Trophoblast cell (in vitro differentiated cells and primary cell): ENCODE data around the gene APC.

Source experiments
- DNase-seq, 2 donors: peaks; one replicate each; pipeline ENCODE4 v3.0.0-alpha.2; 2016
- H2AFZ ChIP-seq: 2 replicates; pipeline ENCODE4 v1.6.1; 2013; ENCODE audit warnings: low read length, moderate library complexity, mild to moderate bottlenecking; ENCODE audit not compliant: insufficient read depth, poor library complexity
- H2AK5ac ChIP-seq: 2 replicates; pipeline ENCODE4 v1.6.1; 2013; ENCODE audit warnings: mild to moderate bottlenecking, low read length
- H2BK120ac ChIP-seq: 2 replicates; pipeline ENCODE4 v1.6.1; 2013; ENCODE audit warnings: low read length, mild to moderate bottlenecking, moderate library complexity; ENCODE audit not compliant: insufficient read depth, poor library complexity
- H2BK12ac ChIP-seq: 2 replicates; pipeline ENCODE4 v1.6.1; 2013; ENCODE audit warnings: mild to moderate bottlenecking, low read length, moderate library complexity
- H2BK5ac ChIP-seq: 2 replicates; pipeline ENCODE4 v1.6.1; 2013; ENCODE audit warnings: low read length, low read depth, moderate library complexity, mild to moderate bottlenecking; ENCODE audit not compliant: poor library complexity
- H3K14ac ChIP-seq: 2 replicates; pipeline ENCODE4 v1.6.1; 2013; ENCODE audit warnings: mild to moderate bottlenecking, low read length
- H3K18ac ChIP-seq: 2 replicates; pipeline ENCODE4 v1.6.1; 2013; ENCODE audit warnings: mild to moderate bottlenecking, low read length
- H3K23ac ChIP-seq: 2 replicates; pipeline ENCODE4 v1.6.1; 2013; ENCODE audit warnings: low read length
- H3K27ac ChIP-seq: 2 replicates; pipeline ENCODE4 v1.5.1; 2013; ENCODE audit warnings: low read depth, mild to moderate bottlenecking, inconsistent platforms, low read length, moderate library complexity
- H3K27me3 ChIP-seq: 2 replicates; pipeline ENCODE4 v1.6.1; 2013; ENCODE audit warnings: inconsistent platforms, mild to moderate bottlenecking, low read length, moderate library complexity; ENCODE audit not compliant: insufficient read depth
- H3K36me3 ChIP-seq, 2 experiments: 1 replicate in 1 of 2; 2 replicates in 1 of 2; pipeline ENCODE4 v1.6.1; 2013; ENCODE audit warnings: low read length in 2 of 2, mild to moderate bottlenecking in 2 of 2, moderate library complexity in 1 of 2; ENCODE audit not compliant: insufficient read depth in 2 of 2, control insufficient read depth in 1 of 2
- H3K4ac ChIP-seq: 2 replicates; pipeline ENCODE4 v1.6.1; 2013; ENCODE audit warnings: low read depth, mild to moderate bottlenecking, low read length, moderate library complexity
- H3K4me1 ChIP-seq, 2 experiments: 1 replicate in 1 of 2; 2 replicates in 1 of 2; pipeline ENCODE4 v1.6.1; 2013; ENCODE audit warnings: low read length in 2 of 2, mild to moderate bottlenecking in 2 of 2, moderate library complexity in 1 of 2; ENCODE audit not compliant: insufficient read depth in 2 of 2, control insufficient read depth in 1 of 2
- H3K4me2 ChIP-seq: 2 replicates; pipeline ENCODE4 v1.6.1; 2013; ENCODE audit warnings: inconsistent platforms, mild to moderate bottlenecking, low read length, moderate library complexity
- H3K4me3 ChIP-seq: 2 replicates; pipeline ENCODE4 v1.5.1; 2013; ENCODE audit warnings: mild to moderate bottlenecking, low read depth, low read length, inconsistent platforms
- H3K79me1 ChIP-seq: one replicate; pipeline ENCODE4 v1.6.1; 2013; ENCODE audit warnings: low read length
- H3K79me2 ChIP-seq: 2 replicates; pipeline ENCODE4 v1.6.1; 2013; ENCODE audit warnings: low read length, mild to moderate bottlenecking; ENCODE audit not compliant: control insufficient read depth, insufficient read depth, poor library complexity
- H3K9ac ChIP-seq: 2 replicates; pipeline ENCODE4 v1.6.1; 2013; ENCODE audit warnings: mild to moderate bottlenecking, low read length
- H3K9me3 ChIP-seq: 2 replicates; pipeline ENCODE4 v1.6.1; 2013; ENCODE audit warnings: low read depth, mild to moderate bottlenecking, control low read depth, inconsistent platforms, low read length; ENCODE audit not compliant: insufficient read depth
- H4K12ac ChIP-seq: 2 replicates; pipeline ENCODE4 v1.6.1; 2013; ENCODE audit warnings: low read depth, mild to moderate bottlenecking, low read length, moderate library complexity
- H4K8ac ChIP-seq: 2 replicates; pipeline ENCODE4 v1.6.1; 2013; ENCODE audit warnings: low read depth, mild to moderate bottlenecking, low read length, moderate library complexity
- H4K91ac ChIP-seq: one replicate; pipeline ENCODE4 v1.6.1; 2013; ENCODE audit warnings: low read depth, mild to moderate bottlenecking, low read length, moderate library complexity
- WGBS: extraction: QIAGEN DNeasy Blood & Tissue Kit; methylation state at CpG from one replicate; pipeline ENCODE4 v1.1.7; 2013; ENCODE audit warnings: missing lambda C conversion rate; ENCODE audit not compliant: insufficient read length, insufficient coverage; ENCODE audit errors: extremely low coverage; 5-methylcytosine and 5-hydroxymethylcytosine counted together

The APC gene

DNA sequence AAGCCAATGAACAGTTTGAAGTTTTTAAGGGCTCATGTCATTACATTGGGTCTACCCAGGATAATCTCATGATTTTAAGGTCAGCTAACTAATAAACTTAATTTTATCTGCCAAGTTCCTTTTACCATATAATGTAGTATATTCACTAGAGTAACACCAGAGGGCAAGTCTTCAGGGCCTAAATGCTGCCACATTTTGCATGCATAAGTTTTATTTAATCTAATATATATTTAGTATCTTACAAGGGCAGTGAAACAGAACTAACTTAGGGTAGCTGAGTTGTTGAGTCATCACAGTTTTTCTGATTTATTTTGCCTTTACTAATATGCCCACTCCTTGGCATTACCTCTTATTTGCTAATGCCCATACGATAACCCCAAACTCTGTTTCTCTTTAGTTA lies 8.1 kb upstream of the APC start:
- H3K9ac ChIP-seq: no peak overlapping the region
- H3K4me1 ChIP-seq: no peaks in the 10 kb centered on the region
- no peak overlapping the region for H2BK120ac ChIP-seq
- no peak overlapping the region for H2AK5ac ChIP-seq
- no peaks in the 10 kb centered on the region for H3K9me3 ChIP-seq
- H3K4me3 ChIP-seq: no peak overlapping the region
- WGBS: no CpG with 5 or more reads among the region's 1 CpG
- no peak overlapping the region for H4K91ac ChIP-seq
- no peak overlapping the region for H3K23ac ChIP-seq
- no peak overlapping the region for H4K8ac ChIP-seq
- peaks cover 0 to 2% of the 10 kb centered on the region in 2 experiments for H3K36me3 ChIP-seq
- no peak overlapping the region for H3K4ac ChIP-seq
- H3K4me2 ChIP-seq: no peak overlapping the region
- no peak overlapping the region for H2BK5ac ChIP-seq
- H2AFZ ChIP-seq: no peak overlapping the region
- H2BK12ac ChIP-seq: no peak overlapping the region
- H3K27ac ChIP-seq: no peak overlapping the region
- H3K27me3 ChIP-seq: no peaks in the 10 kb centered on the region
- no peak overlapping the region for H4K12ac ChIP-seq
- H3K79me1 ChIP-seq: no peaks in the 10 kb centered on the region
- DNase-seq: no peak
- no peak overlapping the region for H3K14ac ChIP-seq
- no peaks in the 10 kb centered on the region for H3K79me2 ChIP-seq
- H3K18ac ChIP-seq: no peak overlapping the region

DNA sequence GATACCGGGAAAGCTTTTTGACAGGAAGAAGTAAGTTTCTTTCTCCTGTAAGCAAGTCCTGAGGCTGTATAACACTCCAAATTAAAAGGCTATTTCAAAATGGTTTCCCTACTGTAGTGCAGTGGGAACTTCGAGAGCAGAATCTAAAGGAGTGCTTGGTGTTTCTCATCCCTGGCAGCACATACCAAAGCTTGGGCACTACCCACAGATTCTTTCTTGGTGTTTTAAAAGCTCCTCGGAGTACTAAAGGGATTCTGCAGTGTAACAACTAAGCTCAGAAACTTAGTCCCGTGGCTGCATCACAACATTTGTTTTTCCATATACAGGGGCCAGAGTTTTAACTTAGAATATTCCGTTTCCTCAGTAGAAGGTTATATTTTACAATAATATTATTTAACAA lies 5.6 kb upstream of the APC start:
- Histone ChIP-seq H2BK120ac (no peak overlapping the region), H3K14ac (no peak overlapping the region), H3K4me3 (no peak overlapping the region), H3K23ac (no peak overlapping the region), H3K79me2 (no peaks in the 10 kb centered on the region), H3K9ac (no peak overlapping the region), H2AFZ (no peak overlapping the region), H3K4ac (no peak overlapping the region), H3K4me1 (no peaks in the 10 kb centered on the region), H2BK5ac (no peak overlapping the region), H4K91ac (no peak overlapping the region), H3K27ac (no peak overlapping the region), H3K9me3 (no peaks in the 10 kb centered on the region), H3K36me3 (no peaks in the 10 kb centered on the region), H3K18ac (no peak overlapping the region), H2BK12ac (no peak overlapping the region), H4K8ac (no peak overlapping the region), H3K27me3 (no peaks in the 10 kb centered on the region), H4K12ac (no peak overlapping the region), H3K4me2 (no peak overlapping the region), H2AK5ac (no peak overlapping the region), H3K79me1 (no peaks in the 10 kb centered on the region)
- WGBS: no CpG with 5 or more reads among the region's 5 CpGs
- DNase-seq: no peak

DNA sequence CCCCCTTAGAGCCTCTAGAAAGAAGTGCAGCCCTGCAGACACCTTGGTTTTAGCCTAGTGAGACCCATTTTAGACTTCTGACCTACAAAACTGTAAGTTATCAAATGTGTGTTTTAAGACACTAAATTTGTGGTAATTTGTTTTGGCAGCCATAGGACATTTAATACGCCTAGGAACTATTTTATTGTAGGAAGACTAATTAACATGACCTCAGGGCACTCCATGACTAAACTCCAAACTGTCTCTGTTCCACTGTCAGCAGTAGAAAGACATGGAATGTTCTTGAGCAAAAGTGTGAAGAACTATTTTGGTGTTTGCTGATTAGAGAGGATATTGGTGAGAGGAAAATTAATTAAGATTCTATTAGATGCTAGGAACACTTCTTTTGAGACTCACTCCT lies 4.1 kb upstream of the APC start:
- DNase-seq: peak in 1 of 2 donors; percentile 27
- Histone ChIP-seq H2AK5ac (no peak overlapping the region), H3K4me1 (peaks cover 0 to 7% of the 10 kb centered on the region in 2 experiments), H3K9me3 (peaks cover 3% of the 10 kb centered on the region), H3K4me3 (no peak overlapping the region), H3K79me2 (no peaks in the 10 kb centered on the region), H3K9ac (no peak overlapping the region), H3K4ac (no peak overlapping the region), H3K27ac (no peak overlapping the region), H3K79me1 (peaks cover 1% of the 10 kb centered on the region), H3K4me2 (no peak overlapping the region), H2AFZ (no peak overlapping the region), H4K8ac (no peak overlapping the region), H2BK120ac (no peak overlapping the region), H2BK12ac (no peak overlapping the region), H3K14ac (no peak overlapping the region), H3K23ac (no peak overlapping the region), H3K18ac (no peak overlapping the region), H4K91ac (no peak overlapping the region), H4K12ac (no peak overlapping the region), H3K27me3 (no peaks in the 10 kb centered on the region), H2BK5ac (no peak overlapping the region), H3K36me3 (no peaks in the 10 kb centered on the region)
- no CpG with 5 or more reads among the region's 1 CpG for WGBS

DNA sequence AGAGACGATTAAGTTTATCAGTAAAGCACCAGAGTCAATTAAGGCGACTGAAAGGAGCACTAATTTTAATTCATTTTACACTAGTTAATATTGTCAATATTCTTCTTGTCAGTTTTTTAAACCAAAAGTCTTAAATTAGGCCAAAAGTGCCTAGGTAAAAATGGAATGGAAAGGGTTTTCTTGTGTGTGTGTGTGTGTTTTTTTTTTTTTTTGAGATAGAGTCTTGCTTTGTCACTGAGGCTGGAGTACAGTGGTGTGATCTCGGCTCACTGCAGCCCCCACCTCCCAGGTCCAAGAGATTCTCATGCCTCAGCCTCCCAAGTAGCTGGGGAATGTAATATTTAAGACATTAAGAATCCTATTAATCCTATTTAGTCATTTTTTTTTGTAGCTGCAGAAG lies 3.1 kb upstream of the APC start:
- H3K4me2 ChIP-seq: no peak overlapping the region
- no peak overlapping the region for H2BK120ac ChIP-seq
- WGBS: no CpG with 5 or more reads among the region's 3 CpGs
- H4K8ac ChIP-seq: no peak overlapping the region
- H3K9ac ChIP-seq: no peak overlapping the region
- H3K79me2 ChIP-seq: no peaks in the 10 kb centered on the region
- no peak overlapping the region for H4K12ac ChIP-seq
- H2AK5ac ChIP-seq: no peak overlapping the region
- DNase-seq: no peak
- H3K36me3 ChIP-seq: no peaks in the 10 kb centered on the region
- no peak overlapping the region for H3K18ac ChIP-seq
- H3K79me1 ChIP-seq: peaks cover 1% of the 10 kb centered on the region
- no peak overlapping the region for H3K4me3 ChIP-seq
- H3K9me3 ChIP-seq: peaks cover 3% of the 10 kb centered on the region
- no peak overlapping the region for H3K27ac ChIP-seq
- no peak overlapping the region for H2BK12ac ChIP-seq
- no peak overlapping the region for H2AFZ ChIP-seq
- H2BK5ac ChIP-seq: no peak overlapping the region
- no peak overlapping the region for H4K91ac ChIP-seq
- H3K27me3 ChIP-seq: no peaks in the 10 kb centered on the region
- H3K4me1 ChIP-seq: peaks cover 0 to 7% of the 10 kb centered on the region in 2 experiments
- H3K23ac ChIP-seq: no peak overlapping the region
- H3K4ac ChIP-seq: no peak overlapping the region
- no peak overlapping the region for H3K14ac ChIP-seq
